Measurements from ENCODE around the gene HOGA1. TPM values are rescaled to one million over a fixed set of nuclear protein-coding genes. Genes with fewer than 3 reads are reported as not detected.

Gene HOGA1
- total and polyA plus RNA-seq, 2 experiments from 2014 or later = 0.15 TPM; not detected in 1

DNA sequence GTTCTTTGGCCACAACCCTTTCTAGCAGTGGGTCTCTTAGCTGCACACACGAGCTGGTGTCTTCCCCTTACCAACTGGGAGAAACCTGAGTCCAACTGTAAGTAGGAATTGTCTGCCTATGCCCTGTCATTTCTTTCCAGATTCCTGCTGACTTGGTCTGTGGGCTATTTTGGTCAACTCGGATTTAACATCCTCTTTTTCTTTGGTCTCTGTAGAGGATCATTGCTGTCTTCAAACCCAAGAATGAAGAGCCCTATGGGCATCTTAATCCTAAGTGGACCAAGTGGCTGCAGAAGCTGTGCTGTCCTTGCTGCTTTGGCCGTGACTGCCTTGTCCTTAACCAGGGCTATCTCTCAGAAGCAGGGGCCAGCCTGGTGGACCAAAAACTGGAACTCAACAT lies 66.5 kb downstream of the HOGA1 start:
- DNase-seq (ENCODE audit: low spot score) = no peak
- H2AFZ ChIP-seq = no peak overlapping the region
- Mint-ChIP-seq H3K9me3 (no peaks in the 10 kb centered on the region), H3K27me3 (ENCODE audit: insufficient read depth, low read depth, poor library complexity) (no peaks in the 10 kb centered on the region), H3K4me1 (peaks cover 25% of the 10 kb centered on the region), H3K4me3 (no peak overlapping the region), H3K27ac (peak overlapping the region; percentile 64; the same call in 1 of the 2 replicates), H3K36me3 (ENCODE audit: low read depth) (peaks cover 41% of the 10 kb centered on the region)
- H3K27me3 ChIP-seq (ENCODE audit: insufficient read depth) = no peaks in the 10 kb centered on the region
- no peak overlapping the region for H3K4me3 ChIP-seq
- no peak overlapping the region for H3K4me2 ChIP-seq
- no peaks in the 10 kb centered on the region; the same call in 1 of the 2 replicates for H3F3A ChIP-seq (replicated peaks; ENCODE audit: low read depth)
- no peaks in the 10 kb centered on the region for H3K9me2 ChIP-seq (ENCODE audit: insufficient read depth)
- no peak for ATAC-seq
- H3K4me1 ChIP-seq (ENCODE audit: insufficient read depth) = peaks cover 28% of the 10 kb centered on the region; the same call in 1 of the 2 replicates
- H4K20me1 ChIP-seq (replicated peaks; ENCODE audit: insufficient read depth) = peaks cover 12% of the 10 kb centered on the region
- 0 out of 2 replicates have a peak overlapping the region, but pooled peaks have one; percentile 55 for H3K27ac ChIP-seq (ENCODE audit: low read depth)
- peaks cover 51% of the 10 kb centered on the region for H3K79me2 ChIP-seq (replicated peaks; ENCODE audit: insufficient read depth)
- no peak for TF ChIP-seq JUNB (IDR thresholded peaks at IDR 0.05; ENCODE audit: unreplicated experiment)
- TF ChIP-seq EZH2 (IDR thresholded peaks at IDR 0.05; ENCODE audit: low read depth, unreplicated experiment) = no peak
- TF ChIP-seq POLR2AphosphoS5 (IDR thresholded peaks at IDR 0.05; ENCODE audit: low read depth) = no peak
- TF ChIP-seq ZNF114 (CRISPR knock-in tag; IDR thresholded peaks at IDR 0.05) = no peak
- no peak for TF ChIP-seq CREB1 (CRISPR knock-in tag; IDR thresholded peaks at IDR 0.05; ENCODE audit: low read depth)
- no peak for TF ChIP-seq NANOG (IDR thresholded peaks at IDR 0.05; ENCODE audit: borderline replicate concordance)
- TF ChIP-seq, protein P1, sequence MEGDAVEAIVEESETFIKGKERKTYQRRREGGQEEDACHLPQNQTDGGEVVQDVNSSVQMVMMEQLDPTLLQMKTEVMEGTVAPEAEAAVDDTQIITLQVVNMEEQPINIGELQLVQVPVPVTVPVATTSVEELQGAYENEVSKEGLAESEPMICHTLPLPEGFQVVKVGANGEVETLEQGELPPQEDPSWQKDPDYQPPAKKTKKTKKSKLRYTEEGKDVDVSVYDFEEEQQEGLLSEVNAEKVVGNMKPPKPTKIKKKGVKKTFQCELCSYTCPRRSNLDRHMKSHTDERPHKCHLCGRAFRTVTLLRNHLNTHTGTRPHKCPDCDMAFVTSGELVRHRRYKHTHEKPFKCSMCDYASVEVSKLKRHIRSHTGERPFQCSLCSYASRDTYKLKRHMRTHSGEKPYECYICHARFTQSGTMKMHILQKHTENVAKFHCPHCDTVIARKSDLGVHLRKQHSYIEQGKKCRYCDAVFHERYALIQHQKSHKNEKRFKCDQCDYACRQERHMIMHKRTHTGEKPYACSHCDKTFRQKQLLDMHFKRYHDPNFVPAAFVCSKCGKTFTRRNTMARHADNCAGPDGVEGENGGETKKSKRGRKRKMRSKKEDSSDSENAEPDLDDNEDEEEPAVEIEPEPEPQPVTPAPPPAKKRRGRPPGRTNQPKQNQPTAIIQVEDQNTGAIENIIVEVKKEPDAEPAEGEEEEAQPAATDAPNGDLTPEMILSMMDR (conservative IDR thresholded peaks at IDR 0.05; ENCODE audit: low read depth in 2 of 2) = no peak
- TF ChIP-seq, protein P2, sequence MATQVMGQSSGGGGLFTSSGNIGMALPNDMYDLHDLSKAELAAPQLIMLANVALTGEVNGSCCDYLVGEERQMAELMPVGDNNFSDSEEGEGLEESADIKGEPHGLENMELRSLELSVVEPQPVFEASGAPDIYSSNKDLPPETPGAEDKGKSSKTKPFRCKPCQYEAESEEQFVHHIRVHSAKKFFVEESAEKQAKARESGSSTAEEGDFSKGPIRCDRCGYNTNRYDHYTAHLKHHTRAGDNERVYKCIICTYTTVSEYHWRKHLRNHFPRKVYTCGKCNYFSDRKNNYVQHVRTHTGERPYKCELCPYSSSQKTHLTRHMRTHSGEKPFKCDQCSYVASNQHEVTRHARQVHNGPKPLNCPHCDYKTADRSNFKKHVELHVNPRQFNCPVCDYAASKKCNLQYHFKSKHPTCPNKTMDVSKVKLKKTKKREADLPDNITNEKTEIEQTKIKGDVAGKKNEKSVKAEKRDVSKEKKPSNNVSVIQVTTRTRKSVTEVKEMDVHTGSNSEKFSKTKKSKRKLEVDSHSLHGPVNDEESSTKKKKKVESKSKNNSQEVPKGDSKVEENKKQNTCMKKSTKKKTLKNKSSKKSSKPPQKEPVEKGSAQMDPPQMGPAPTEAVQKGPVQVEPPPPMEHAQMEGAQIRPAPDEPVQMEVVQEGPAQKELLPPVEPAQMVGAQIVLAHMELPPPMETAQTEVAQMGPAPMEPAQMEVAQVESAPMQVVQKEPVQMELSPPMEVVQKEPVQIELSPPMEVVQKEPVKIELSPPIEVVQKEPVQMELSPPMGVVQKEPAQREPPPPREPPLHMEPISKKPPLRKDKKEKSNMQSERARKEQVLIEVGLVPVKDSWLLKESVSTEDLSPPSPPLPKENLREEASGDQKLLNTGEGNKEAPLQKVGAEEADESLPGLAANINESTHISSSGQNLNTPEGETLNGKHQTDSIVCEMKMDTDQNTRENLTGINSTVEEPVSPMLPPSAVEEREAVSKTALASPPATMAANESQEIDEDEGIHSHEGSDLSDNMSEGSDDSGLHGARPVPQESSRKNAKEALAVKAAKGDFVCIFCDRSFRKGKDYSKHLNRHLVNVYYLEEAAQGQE (IDR thresholded peaks at IDR 0.05; ENCODE audit: unreplicated experiment) = no peak
- H3K36me3 ChIP-seq (ENCODE audit: insufficient read depth) = peaks cover 34% of the 10 kb centered on the region

DNA sequence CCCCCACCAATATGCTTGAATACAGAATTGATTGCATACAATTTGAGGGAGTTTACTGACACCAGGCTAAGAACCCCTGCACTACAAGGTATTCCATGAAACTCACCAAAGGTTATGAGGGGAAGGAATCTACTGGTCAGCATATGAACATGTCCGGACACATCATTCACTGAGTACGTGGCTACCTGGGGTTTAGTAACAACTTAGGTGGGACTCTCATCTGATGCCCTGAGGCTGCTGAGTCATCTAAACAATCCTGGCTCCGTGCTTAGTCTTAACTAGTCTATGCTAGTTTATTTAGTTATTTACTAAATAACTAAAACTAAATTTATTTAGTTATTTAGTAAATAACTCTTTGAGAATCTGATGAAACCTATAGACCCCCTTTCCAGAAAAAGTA lies 67.6 kb downstream of the HOGA1 start:
- Histone ChIP-seq H3K4me3 (no peak overlapping the region), H3K4me1 (ENCODE audit: insufficient read depth) (peaks cover 28% of the 10 kb centered on the region; the same call in 1 of the 2 replicates), H3F3A (replicated peaks; ENCODE audit: low read depth) (no peaks in the 10 kb centered on the region; the same call in 1 of the 2 replicates), H3K79me2 (replicated peaks; ENCODE audit: insufficient read depth) (peaks cover 41% of the 10 kb centered on the region), H3K9me2 (ENCODE audit: insufficient read depth) (no peaks in the 10 kb centered on the region), H3K27ac (ENCODE audit: low read depth) (no peak overlapping the region), H3K36me3 (ENCODE audit: insufficient read depth) (peaks cover 37% of the 10 kb centered on the region), H3K4me2 (no peak overlapping the region), H2AFZ (no peak overlapping the region), H4K20me1 (replicated peaks; ENCODE audit: insufficient read depth) (peaks cover 12% of the 10 kb centered on the region), H3K27me3 (ENCODE audit: insufficient read depth) (no peaks in the 10 kb centered on the region)
- no peaks in the 10 kb centered on the region for H3K27me3 Mint-ChIP-seq (ENCODE audit: insufficient read depth, low read depth, poor library complexity)
- peaks cover 25% of the 10 kb centered on the region for H3K4me1 Mint-ChIP-seq
- peaks cover 48% of the 10 kb centered on the region for H3K36me3 Mint-ChIP-seq (ENCODE audit: low read depth)
- H3K27ac Mint-ChIP-seq = peak overlapping the region; percentile 58; the same call in 1 of the 2 replicates
- ATAC-seq = no peak
- DNase-seq (ENCODE audit: low spot score) = no peak
- H3K4me3 Mint-ChIP-seq = no peak overlapping the region
- H3K9me3 Mint-ChIP-seq = no peaks in the 10 kb centered on the region
- no peak for TF ChIP-seq POLR2AphosphoS5 (IDR thresholded peaks at IDR 0.05; ENCODE audit: low read depth)
- no peak for TF ChIP-seq NANOG (IDR thresholded peaks at IDR 0.05; ENCODE audit: borderline replicate concordance)
- TF ChIP-seq, protein P2 (IDR thresholded peaks at IDR 0.05; ENCODE audit: unreplicated experiment) = no peak
- no peak for TF ChIP-seq JUNB (IDR thresholded peaks at IDR 0.05; ENCODE audit: unreplicated experiment)
- TF ChIP-seq ZNF331 (CRISPR knock-in tag; IDR thresholded peaks at IDR 0.05; ENCODE audit: low read depth) = no peak
- TF ChIP-seq, protein P3, sequence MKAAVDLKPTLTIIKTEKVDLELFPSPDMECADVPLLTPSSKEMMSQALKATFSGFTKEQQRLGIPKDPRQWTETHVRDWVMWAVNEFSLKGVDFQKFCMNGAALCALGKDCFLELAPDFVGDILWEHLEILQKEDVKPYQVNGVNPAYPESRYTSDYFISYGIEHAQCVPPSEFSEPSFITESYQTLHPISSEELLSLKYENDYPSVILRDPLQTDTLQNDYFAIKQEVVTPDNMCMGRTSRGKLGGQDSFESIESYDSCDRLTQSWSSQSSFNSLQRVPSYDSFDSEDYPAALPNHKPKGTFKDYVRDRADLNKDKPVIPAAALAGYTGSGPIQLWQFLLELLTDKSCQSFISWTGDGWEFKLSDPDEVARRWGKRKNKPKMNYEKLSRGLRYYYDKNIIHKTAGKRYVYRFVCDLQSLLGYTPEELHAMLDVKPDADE (IDR thresholded peaks at IDR 0.05) = no peak
- no peak for TF ChIP-seq EZH2phosphoT487 (IDR thresholded peaks at IDR 0.05; ENCODE audit: unreplicated experiment)
- no peak for TF ChIP-seq ZNF114 (CRISPR knock-in tag; IDR thresholded peaks at IDR 0.05)
- TF ChIP-seq STAT1 (IDR thresholded peaks at IDR 0.05; ENCODE audit: unreplicated experiment) = no peak
- TF ChIP-seq EZH2 (IDR thresholded peaks at IDR 0.05; ENCODE audit: low read depth, unreplicated experiment) = no peak

All from GM23338 (cell line).